T-helper 9 cell (primary cell): ENCODE measurements around the gene TLDC2.
"Not testable (repeated sequence)": the region's sequence is repeated elsewhere in the genome, so short reads cannot be mapped to it uniquely, and the experiment has no call there.

Experiments used
- DNase-seq: peaks from one replicate; pipeline ENCODE4 v3.0.0-alpha.2; 2020

TLDC2 gene

DNA sequence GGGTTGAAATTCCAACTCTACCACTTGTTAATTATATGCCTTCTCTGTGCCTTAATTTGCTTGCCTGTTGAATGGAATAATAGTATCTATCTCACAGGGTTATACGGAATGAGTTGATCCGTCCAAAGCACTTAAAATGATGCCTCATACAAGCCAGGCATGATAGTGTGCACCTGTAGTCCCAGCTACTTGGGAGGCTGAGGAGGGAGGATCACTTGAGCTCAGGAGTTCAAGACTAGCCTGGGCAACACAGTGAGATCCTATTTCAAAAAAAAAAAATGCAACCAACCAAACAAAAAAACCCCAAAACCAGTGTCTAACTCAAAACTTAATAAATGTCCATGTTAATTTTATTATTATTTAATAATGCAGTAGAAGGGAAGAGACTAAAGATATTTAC, 40.3 kb downstream of the TLDC2 start:
- no peak for DNase-seq

DNA sequence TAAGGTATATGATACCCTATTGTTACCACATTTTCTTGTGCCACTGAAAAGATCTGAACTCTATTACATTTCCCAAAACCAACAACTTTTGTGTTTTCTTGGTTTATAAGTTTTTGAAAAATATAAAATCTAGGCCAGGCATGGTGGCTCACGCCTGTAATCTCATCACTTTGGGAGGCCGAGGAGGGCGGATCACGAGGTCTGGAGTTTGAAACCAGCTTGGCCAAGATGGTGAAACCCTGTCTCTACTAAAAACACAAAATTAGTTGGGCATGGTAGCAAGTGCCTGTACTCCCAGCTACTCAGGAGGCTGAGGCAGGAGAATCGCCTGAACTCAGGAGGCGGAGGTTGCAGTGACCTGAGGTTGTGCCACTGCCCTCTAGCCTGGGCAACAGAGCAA, 41.3 kb downstream of the TLDC2 start:
- no peak for DNase-seq

DNA sequence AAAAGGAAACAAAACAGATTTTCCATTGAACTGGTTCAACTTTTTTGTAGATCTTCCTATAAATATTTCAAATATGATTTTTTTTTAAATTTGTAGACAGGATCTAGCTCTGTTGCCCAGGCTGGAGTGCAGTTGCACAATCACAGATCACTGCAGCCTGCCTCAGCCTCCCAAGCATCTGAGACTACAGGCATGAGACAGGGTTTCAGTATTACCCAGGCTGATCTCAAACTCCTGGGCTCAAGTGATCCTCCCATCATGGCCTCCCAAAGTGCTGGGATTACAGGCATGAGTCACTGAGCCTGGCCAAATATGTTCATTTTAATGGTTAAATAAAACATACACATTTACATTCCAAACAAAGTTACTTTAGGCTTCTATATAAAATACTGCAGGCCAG, 42.0 kb downstream of the TLDC2 start:
- no peak for DNase-seq

DNA sequence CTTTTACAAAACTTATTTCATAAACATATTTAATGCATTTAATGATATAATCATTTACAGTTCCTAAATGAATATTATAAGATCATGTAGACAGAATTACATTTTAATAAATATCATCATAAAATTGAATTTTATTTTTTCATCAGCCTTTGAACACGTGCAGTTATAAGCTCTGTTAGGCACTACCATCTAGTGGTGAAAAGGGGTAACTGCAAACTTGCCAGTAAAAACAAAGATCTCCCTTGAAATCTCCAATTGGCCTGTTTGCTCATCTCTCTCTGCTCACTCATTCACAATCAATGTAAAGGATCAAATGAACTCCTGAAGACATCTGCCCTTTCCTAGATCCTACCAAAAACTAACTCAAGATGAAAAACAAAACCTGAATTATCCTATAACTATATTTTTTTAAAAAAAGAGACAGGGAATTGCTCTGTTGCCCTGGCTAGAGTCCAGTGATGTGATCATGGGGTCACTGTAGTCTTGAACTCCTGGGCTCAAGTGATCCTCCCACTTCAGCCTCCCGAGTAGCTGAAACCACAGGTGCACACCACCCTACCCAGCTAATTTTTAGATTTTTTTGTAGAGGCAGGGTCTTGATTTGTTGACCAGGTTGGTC, 43.9 kb downstream of the TLDC2 start:
- DNase-seq = no peak

DNA sequence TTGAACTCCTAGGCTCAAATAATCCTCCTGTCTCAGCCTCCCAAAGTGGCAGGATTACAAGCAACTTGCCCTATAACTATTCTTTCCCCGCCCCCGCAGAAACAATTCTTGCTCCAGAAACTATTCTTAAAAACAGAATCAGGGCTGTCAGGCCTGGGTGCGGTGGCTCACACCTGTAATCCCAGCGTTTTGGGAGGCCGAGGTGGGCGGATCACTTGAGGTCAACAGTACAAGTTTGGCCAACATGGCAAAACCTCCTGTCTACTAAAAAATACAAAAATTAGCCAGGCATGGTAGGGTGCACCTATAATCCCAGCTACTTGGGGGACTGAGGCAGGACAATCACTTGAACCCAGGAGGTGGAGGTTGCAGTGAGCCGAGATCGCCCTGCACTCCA, 44.4 kb downstream of the TLDC2 start:
- DNase-seq = no peak

DNA sequence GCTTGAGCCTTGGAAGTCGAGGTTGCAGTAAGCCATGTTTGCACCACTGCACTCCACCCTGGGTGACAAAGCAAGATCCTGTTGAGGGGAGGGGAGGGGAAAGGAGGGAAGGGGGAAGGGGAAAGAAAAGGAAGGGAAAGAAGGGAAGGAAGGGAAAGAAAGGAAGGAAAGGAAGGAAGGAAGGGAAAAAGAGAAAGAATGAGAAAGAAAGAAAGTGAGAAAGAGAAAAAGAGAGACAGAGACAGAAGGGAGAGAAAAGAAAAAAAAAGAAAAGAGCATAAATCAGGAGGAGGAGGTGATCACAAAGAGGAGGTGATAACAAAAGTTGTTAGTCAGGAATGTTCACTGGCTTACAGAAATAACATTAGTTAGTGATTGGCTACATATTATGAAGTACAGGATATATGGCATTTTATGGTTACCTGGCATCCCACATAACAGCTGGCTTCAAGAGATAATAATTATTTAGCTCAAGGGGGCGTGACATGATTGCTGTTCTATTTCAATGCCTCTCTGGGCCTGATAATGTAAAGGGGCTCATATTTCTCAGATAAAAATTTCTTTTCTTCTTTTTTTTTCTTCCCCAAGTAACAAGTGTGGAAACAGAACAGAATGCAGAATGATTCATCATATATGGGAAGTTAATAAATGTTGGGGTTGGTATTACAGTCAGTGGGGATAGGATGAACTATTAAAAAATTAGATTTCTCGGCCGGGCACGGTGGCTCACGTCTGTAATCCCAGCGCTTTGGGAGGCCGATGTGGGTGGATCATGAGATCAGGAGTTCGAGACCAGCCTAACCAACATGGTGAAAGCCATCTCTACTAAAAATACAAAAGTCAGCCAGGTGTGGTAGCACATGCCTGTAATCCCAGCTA, 48.5 kb downstream of the TLDC2 start:
- no peak for DNase-seq

DNA sequence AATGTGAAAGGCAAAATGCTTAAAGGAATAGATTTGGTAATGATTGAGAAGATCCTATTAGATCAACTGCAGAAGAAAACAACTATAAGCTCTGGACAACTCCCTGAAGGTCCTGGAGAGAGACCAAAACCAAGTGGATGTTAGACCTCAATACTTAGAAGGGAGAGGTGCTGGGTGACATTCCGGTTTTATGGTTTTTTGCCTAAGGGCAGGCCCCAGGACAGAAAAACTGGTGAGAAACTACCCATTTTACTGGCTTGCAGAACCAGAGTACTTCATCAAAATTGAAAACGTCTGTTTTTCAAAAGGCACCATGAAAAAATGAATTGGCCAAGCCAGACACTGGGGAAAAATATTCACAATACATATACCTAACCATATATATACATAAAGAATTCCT, 49.3 kb downstream of the TLDC2 start:
- DNase-seq = no peak

DNA sequence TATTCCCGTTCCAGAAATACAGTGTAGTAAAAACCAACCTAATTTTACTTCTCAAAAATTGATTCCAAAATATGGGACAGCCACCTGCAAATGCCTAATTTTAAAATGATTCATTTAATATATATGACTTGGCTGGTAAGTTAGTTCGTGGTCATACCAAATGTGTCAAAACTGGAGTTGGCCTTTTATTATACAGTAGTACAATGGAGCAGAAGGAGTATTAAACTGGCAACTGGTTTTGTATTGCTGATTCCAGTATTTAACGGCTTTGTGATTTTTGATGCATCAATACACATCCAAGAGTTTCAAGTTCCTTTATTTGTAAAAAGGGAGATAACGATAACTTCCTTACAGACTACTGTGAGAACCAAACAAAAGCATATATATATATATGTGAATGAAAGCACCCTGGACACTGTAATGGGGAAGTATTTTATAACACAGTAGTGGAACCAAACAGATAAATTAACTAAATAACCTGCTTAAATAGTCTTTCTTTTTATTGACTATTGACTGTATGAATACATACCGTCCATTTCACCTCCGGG, 50.8 kb downstream of the TLDC2 start:
- no peak for DNase-seq

DNA sequence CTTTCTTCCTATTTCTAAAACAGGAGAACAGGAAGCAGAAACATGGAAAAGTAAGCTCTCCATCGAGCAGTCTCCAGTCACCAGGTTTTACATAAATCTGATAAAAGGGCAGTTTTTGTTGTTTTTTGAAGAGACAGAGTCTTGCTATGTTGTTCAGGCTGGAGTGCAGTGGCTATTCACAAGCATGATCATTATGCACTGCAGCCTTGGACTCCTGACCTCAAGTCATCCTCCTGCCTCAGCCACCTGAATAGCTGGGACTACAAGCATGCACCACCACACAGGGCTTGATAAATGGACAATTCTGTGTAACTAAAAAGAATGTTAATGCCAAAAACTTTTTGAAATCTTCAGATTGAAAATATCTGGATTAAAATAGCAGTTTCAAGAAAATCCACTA, 51.8 kb downstream of the TLDC2 start:
- DNase-seq = no peak

DNA sequence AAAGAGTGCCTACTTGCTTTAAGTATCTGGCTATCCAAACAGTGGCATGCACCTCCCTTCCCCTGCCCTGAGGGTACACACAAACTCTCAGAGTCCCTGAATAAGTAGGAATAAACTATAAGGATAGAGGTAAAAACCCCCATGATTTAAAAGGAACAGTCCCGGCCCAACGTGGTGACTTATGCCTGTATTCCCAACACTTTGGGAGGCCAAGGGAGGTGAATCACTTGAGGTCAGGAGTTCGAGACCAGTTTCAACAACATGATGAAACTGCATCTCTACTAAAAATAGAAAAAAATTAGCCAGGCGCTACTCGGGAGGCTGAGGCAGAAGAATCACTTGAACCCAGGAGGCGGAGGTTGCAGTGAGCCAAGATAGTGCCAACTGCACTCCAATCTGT, 53.4 kb downstream of the TLDC2 start:
- no peak for DNase-seq

DNA sequence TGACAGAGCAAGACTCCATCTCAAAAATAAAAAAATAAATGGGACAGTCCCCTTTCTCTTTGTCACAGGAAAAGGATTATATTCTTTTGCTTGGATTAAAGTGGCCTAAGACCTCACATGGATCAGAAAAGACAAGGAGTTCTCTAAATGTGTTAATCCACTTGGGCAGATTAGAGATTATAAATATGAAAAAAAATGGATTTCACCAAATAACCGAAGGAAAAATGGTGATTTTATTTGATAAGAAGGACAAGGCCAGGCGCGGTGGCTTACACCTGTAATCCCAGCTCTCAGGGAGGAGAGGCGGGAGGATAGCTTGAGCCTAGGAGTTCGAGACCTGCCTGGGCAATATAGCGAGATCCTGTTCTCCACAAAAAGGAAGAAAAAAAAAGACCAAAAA, 53.8 kb downstream of the TLDC2 start:
- DNase-seq = no peak

DNA sequence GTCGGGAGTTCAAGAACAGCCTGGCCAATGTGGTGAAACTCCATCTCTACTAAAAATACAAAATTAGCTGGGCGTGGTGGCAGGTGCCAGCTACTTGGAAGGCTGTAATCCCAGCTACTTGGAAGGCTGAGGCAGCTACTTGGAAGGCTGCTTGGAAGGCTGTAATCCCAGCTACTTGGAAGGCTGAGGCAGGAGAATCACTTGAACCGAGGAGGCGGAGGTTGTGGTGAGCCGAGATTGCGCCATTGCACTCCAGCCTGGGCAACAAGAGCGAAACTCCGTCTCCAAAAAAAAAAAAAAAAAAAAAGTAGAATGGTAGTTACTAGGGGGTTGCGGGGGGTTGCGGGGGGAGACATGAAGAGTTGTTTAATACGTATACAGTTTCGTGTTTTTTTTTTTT, 56.1 kb downstream of the TLDC2 start:
- DNase-seq = not testable (repeated sequence)

DNA sequence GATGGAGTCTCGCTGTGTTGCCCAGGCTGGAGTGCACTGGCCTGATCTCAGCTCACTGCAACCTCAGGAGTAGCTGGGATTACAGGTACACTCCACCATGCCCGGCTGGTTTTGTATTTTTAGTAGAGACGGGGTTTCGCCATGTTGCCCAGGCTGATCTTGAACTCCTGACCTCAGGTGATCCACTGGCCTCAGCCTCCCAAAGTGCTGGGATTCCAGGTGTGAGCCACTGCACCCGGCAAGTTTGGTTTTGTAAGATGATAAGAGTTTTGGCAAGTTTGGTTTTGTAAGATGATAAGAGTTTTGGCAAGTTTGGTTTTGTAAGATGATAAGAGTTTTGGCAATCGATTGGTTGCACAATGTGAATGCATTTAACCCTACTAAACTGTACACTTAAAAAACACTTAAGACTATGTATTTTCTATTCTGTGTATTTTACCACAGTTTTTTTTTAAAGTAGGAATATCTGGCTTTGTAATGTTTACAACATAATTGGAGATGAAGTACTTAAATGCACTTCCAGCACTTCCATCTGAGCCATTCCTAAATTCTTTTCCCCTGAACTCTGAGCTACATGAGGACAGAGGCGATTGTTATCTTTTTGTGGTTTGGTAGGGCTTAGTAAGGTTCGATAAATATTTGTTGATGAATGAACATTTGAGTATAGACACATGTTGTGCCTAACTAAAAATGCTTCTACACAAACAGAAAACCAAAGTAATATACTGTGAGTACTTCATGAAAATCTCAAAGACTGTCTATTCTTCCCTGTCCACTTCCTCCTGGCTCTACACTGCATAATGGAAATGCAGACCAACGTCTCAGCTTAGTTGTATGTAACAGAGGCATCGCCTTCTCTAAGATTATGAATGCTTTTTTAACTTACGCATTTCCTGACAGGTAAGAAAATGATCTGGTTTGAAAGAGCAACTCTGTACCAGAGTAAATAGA, 56.8 kb downstream of the TLDC2 start:
- DNase-seq = no peak

DNA sequence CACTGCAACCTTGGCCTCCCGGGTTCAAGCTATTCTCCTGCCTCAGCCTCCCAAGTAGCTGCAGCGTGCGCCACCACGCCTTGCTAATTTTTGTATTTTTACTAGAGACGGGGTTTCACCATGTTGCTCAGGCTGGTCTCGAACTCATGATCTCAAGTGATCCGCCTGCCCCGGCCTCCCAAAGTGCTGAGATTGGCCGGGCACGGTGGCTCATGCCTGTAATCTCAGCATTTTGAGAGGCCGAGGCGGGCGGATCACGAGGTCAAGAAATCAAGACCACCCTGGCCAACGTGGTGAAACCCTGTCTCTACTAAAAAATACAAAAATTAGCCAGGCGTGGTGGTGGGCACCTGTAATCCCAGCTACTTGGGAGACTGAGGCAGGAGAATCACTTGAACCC, 57.6 kb downstream of the TLDC2 start:
- not testable (repeated sequence) for DNase-seq

DNA sequence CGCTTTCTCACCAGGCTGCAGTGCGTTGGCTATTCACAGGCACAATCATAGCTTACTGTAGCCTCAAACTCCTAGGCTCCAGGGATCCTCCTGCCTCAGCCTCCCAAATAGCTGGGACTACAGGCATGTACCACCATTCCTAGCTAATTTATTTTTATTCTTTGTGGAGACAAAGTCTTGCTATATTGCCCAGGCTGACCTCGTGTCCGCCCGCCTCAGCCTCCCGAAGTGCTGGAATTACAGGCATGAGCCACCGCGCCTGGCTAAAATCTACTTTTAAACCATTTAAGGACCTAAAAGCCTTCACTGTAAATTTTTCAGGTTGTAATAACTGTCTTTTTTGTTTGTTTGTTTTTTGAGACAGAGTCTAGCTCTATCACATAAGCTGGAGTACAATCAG, 60.4 kb downstream of the TLDC2 start:
- no peak for DNase-seq

DNA sequence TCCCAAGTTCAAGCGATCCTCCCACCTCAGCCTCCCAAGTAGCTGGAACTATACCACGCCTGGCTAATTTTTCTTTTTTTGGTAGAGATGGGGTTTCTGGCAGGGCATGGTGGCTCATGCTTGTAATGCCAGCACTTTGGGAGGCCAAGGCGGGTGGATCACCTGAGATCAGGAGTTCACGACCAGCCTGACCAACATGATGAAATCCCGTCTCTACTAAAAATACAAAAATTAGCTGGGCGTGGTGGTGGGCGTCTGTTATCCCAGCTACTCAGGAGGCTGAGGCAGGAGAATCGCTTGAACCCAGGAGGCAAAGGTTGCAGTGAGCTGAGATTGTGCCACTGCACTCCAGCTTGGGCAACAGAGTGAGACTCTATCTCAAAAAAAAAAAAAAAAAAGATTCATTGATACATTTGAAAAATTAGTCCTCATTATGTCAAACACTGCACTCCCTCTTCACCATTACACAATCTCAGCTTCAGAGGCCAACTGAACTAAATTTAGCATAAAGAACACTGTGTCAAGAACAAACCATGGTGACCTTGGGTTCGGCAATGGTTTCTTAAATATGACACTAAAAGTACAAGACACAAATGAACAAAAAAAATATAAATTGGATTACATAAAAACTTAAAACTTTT, 60.9 kb downstream of the TLDC2 start:
- not testable (repeated sequence) for DNase-seq

DNA sequence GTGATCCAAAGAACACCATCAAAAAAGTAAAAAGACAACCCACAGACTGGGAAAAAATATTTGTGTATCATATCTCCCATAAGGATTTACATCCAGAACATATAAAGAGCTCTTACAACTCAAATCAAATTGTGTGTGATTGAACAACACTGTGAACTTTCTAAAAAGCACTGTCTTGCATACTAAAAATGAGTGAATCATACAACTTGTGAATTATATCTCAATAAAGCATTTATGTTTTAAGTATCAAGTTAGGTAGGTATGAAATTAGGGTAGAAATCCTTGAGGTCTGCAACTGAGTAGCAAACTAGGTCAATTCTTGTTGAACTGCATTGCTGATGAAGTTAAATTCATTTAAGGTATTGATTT, 61.4 kb downstream of the TLDC2 start:
- DNase-seq = no peak

DNA sequence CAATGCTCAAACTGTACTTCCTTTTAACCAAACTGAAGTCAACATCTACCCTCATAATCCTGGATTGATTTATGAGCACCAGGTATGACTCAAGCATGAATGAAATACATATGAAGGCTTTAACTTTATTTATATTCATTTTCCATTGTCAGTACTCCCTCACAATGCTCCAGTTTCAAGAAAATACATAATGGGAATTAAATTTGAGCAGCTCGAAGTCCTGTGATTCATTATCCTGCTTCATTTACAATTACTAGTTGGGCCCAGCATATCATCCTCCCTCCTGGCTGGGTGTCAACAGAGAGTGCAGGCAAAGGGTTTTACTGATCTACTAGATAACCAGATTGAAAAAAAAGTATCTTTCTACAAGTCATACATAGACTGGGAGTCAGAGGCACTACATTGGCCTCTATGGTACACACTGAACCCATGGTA, 65.5 kb downstream of the TLDC2 start:
- no peak for DNase-seq
